HFFc6 (cell line): ENCODE measurements around the gene IL2. TPM values are rescaled to one million over a fixed set of nuclear protein-coding genes. Genes with fewer than 3 reads are reported as not detected.

Experiments used
- DNase-seq: peaks from one replicate; pipeline ENCODE4 v3.0.0-alpha.2; 2018
- H3K27ac Mint-ChIP-seq: 2 replicates; pipeline ENCODE4 v1.8.0; 2020; ENCODE audit warnings: mild to moderate bottlenecking, mixed read lengths
- H3K27me3 Mint-ChIP-seq: 2 replicates; pipeline ENCODE4 v1.8.0; 2021; ENCODE audit warnings: mild to moderate bottlenecking, moderate library complexity, mixed read lengths; ENCODE audit not compliant: insufficient read depth
- H3K36me3 Mint-ChIP-seq: 2 replicates; pipeline ENCODE4 v1.8.0; 2021; ENCODE audit warnings: low read depth, mixed read lengths
- H3K4me1 Mint-ChIP-seq: 2 replicates; pipeline ENCODE4 v1.8.0; 2020; ENCODE audit warnings: low read depth, mixed read lengths
- H3K4me3 Mint-ChIP-seq: 2 replicates; pipeline ENCODE4 v1.8.0; 2020; ENCODE audit warnings: mild to moderate bottlenecking, moderate library complexity, mixed read lengths
- H3K9me3 Mint-ChIP-seq: 2 replicates; pipeline ENCODE4 v1.8.0; 2020; ENCODE audit warnings: mild to moderate bottlenecking, mixed read lengths
- CTCF ChIP-seq: fragments of 200-600 bp; sonication (generic); IDR thresholded peaks from 2 replicates; pipeline ENCODE4 v1.5.0; 2021; ENCODE audit warnings: antibody characterized with exemption, mild to moderate bottlenecking
- total RNA-seq, 6 experiments: library from RNA; stranded (reverse); fragmentation: NEBNext Ultra II Directional; extraction: Animal tissue kit (Norgen Biotek cat#: 25700); gene quantifications; 2 replicates in 1 of 6; 3 replicates in 5 of 6; pipeline ENCODE4 v1.2.3, GENCODE V29; 2021

IL2 gene
- total RNA-seq, 6 experiments from 2014 or later = not detected

- TF ChIP-seq CTCF = no peak
- Mint-ChIP-seq H3K9me3 (no peaks in the 10 kb centered on the region), H3K4me3 (no peak overlapping the region), H3K27ac (no peak overlapping the region), H3K36me3 (no peaks in the 10 kb centered on the region), H3K27me3 (peaks cover 5% of the 10 kb centered on the region; the same call in 1 of the 2 replicates), H3K4me1 (no peaks in the 10 kb centered on the region; the same call in 1 of the 2 replicates)
- DNase-seq = peak; percentile 15
Observed at GRCh38 chr4:122481766-122482405, 25.4 kb upstream of the IL2 start.

GRCh38 chr4:122480655-122481487 lies 24.3 kb upstream of the IL2 start:
- Mint-ChIP-seq H3K4me1 (no peaks in the 10 kb centered on the region; the same call in 1 of the 2 replicates), H3K4me3 (no peak overlapping the region), H3K27ac (no peak overlapping the region), H3K27me3 (peaks cover 5% of the 10 kb centered on the region; the same call in 1 of the 2 replicates), H3K36me3 (no peaks in the 10 kb centered on the region), H3K9me3 (no peaks in the 10 kb centered on the region)
- DNase-seq = no peak
- no peak for TF ChIP-seq CTCF

- Mint-ChIP-seq H3K27me3 (peaks cover 5% of the 10 kb centered on the region; the same call in 1 of the 2 replicates), H3K4me1 (no peaks in the 10 kb centered on the region; the same call in 1 of the 2 replicates), H3K27ac (no peak overlapping the region), H3K9me3 (no peaks in the 10 kb centered on the region), H3K4me3 (no peak overlapping the region), H3K36me3 (no peaks in the 10 kb centered on the region)
- DNase-seq = no peak
- TF ChIP-seq CTCF = no peak
Observed at GRCh38 chr4:122479935-122480416, 23.5 kb upstream of the IL2 start.

- Mint-ChIP-seq H3K4me3 (no peak overlapping the region), H3K36me3 (no peaks in the 10 kb centered on the region), H3K9me3 (no peaks in the 10 kb centered on the region), H3K4me1 (no peaks in the 10 kb centered on the region; the same call in 1 of the 2 replicates), H3K27ac (no peak overlapping the region), H3K27me3 (peaks cover 5% of the 10 kb centered on the region; the same call in 1 of the 2 replicates)
- TF ChIP-seq CTCF = no peak
- no peak for DNase-seq
Observed at GRCh38 chr4:122476745-122477144, 20.2 kb upstream of the IL2 start.

GRCh38 chr4:122476126-122476525 lies 19.6 kb upstream of the IL2 start:
- no peak for DNase-seq
- Mint-ChIP-seq H3K9me3 (no peaks in the 10 kb centered on the region), H3K4me1 (no peaks in the 10 kb centered on the region), H3K27ac (no peak overlapping the region), H3K4me3 (no peak overlapping the region), H3K27me3 (peaks cover 6% of the 10 kb centered on the region; the same call in 1 of the 2 replicates), H3K36me3 (no peaks in the 10 kb centered on the region)
- no peak for TF ChIP-seq CTCF
